Fibroblast of skin of left biceps (primary cell): Measurements from ENCODE around the gene CPNE9.

Experiments used
- DNase-seq, 2 experiments: peaks; one replicate each; pipeline ENCODE4 v3.0.0-alpha.2; 2013; ENCODE audit warnings: low read depth in 2 of 2

Gene CPNE9

GRCh38 chr3:9686703-9687102 lies 16.9 kb upstream of the CPNE9 start:
- no peak for DNase-seq

GRCh38 chr3:9687514-9687913 lies 16.1 kb upstream of the CPNE9 start:
- no peak for DNase-seq

GRCh38 chr3:9688961-9689360 lies 14.7 kb upstream of the CPNE9 start:
- no peak for DNase-seq

- no peak for DNase-seq
Measured at GRCh38 chr3:9689757-9690156, 13.9 kb upstream of the CPNE9 start.

GRCh38 chr3:9690451-9691450 lies 12.9 kb upstream of the CPNE9 start:
- DNase-seq: no peak

- DNase-seq: no peak
Measured at GRCh38 chr3:9691636-9692035, 12.0 kb upstream of the CPNE9 start.

GRCh38 chr3:9692416-9692815 lies 11.2 kb upstream of the CPNE9 start:
- DNase-seq: no peak

GRCh38 chr3:9695345-9695744 lies 8.3 kb upstream of the CPNE9 start:
- no peak for DNase-seq

GRCh38 chr3:9695746-9696145 lies 7.9 kb upstream of the CPNE9 start:
- no peak for DNase-seq

- DNase-seq: no peak
Measured at GRCh38 chr3:9696480-9697220, 7.0 kb upstream of the CPNE9 start.

- DNase-seq: no peak
Measured at GRCh38 chr3:9697892-9698291, 5.7 kb upstream of the CPNE9 start.

- DNase-seq: no peak
Measured at GRCh38 chr3:9698293-9698692, 5.3 kb upstream of the CPNE9 start.

- no peak for DNase-seq
Measured at GRCh38 chr3:9700536-9700935, 3.1 kb upstream of the CPNE9 start.

- no peak for DNase-seq
Measured at GRCh38 chr3:9701006-9701405, 2.6 kb upstream of the CPNE9 start.

GRCh38 chr3:9701711-9702110 lies 1.9 kb upstream of the CPNE9 start:
- DNase-seq: no peak

GRCh38 chr3:9703240-9703639 lies 393 bp upstream of the CPNE9 start:
- no peak for DNase-seq

GRCh38 chr3:9704347-9705322 lies 1.0 kb downstream of the CPNE9 start:
- no peak for DNase-seq

GRCh38 chr3:9710174-9710739 lies 6.6 kb downstream of the CPNE9 start:
- no peak for DNase-seq

GRCh38 chr3:9712415-9712814 lies 8.8 kb downstream of the CPNE9 start:
- DNase-seq: no peak

GRCh38 chr3:9713142-9713541 lies 9.5 kb downstream of the CPNE9 start:
- no peak for DNase-seq

- no peak for DNase-seq
Measured at GRCh38 chr3:9715136-9715535, 11.5 kb downstream of the CPNE9 start.
